ENCODE measurements around the gene LRP2. TPM values are rescaled to one million over a fixed set of nuclear protein-coding genes. Genes with fewer than 3 reads are reported as not detected.

The LRP2 gene
- total RNA-seq, 6 donors from 2014 or later, result 20.0 to 56.5 (median 27.5) TPM

DNA sequence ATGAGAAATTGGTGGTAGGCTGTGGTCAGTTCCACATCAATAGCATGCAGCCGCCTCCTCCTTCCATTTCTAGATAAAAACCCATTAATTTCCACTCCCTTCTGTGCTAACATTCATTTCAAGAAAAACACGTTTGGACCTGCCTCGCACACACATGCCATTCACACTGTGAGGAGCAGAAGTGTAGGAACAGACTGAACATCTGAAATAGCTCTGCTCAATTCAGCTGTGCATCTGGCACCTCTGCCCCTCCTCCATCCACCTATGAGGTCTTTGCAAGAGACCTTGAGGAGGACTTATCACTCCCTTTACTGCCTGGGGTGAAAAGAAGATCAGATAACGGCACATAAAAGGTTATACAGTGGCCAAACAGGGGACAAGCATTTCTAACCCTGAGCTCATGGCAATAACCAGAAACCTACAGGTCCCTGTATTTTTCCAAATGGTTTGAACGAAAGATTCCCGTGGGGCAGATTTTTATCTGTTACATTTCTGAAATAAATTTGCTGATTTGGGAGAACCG is 30.8 kb upstream of the LRP2 start:
- DNase-seq (no peak), ATAC-seq (ENCODE audit: low FRiP score in 2 of 2) (no peak)
- Histone ChIP-seq H3K4me3 (no peak overlapping the region), H3K27ac (no peak overlapping the region), H3K36me3 (no peaks in the 10 kb centered on the region), H3K4me1 (no peaks in the 10 kb centered on the region), H3K27me3 (no peaks in the 10 kb centered on the region), H3K9me3 (no peaks in the 10 kb centered on the region)
- TF ChIP-seq EP300 (IDR thresholded peaks at IDR 0.05) (no peak), POLR2AphosphoS5 (IDR thresholded peaks at IDR 0.05) (no peak)
- 50 to 58% methylated on average over 7 of the region's 7 CpGs for WGBS, 2 donors

DNA sequence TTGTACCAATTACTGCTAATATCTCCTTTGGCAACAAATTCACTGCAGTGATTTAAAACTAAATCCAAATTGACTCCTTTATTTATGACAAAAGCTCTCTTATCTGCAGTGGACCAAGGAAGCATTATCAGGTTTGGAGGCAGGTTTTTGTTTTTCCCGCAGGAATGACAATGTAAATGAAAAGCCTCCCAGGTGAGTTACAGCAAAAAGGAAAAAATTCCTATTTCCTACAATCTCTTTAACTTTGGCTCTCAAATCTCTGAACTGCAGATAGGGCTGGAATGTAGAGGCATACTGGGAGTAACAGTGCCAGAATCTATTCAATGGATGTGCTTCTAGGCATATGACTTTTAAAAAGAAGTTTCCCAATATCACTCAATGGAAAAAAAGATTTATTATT is 28.9 kb upstream of the LRP2 start:
- H3K27me3 ChIP-seq, result no peaks in the 10 kb centered on the region
- no peaks in the 10 kb centered on the region for H3K4me1 ChIP-seq
- ATAC-seq (ENCODE audit: low FRiP score in 2 of 2) (no peak), DNase-seq (no peak)
- H3K4me3 ChIP-seq, result no peak overlapping the region
- H3K36me3 ChIP-seq, result no peaks in the 10 kb centered on the region
- no peaks in the 10 kb centered on the region for H3K9me3 ChIP-seq
- 71 to 84% methylated on average over 1 of the region's 1 CpG for WGBS, 2 donors
- TF ChIP-seq CTCF (IDR thresholded peaks at IDR 0.05) (no peak), POLR2AphosphoS5 (IDR thresholded peaks at IDR 0.05) (no peak), EP300 (IDR thresholded peaks at IDR 0.05) (no peak), POLR2A (IDR thresholded peaks at IDR 0.05) (no peak)
- H3K27ac ChIP-seq, result no peak overlapping the region

GRCh38 chr2:169388161-169388560 is 25.8 kb upstream of the LRP2 start:
- H3K9me3 ChIP-seq, result no peaks in the 10 kb centered on the region
- H3K4me3 ChIP-seq, result no peak overlapping the region
- no peak for ATAC-seq (ENCODE audit: low FRiP score in 2 of 2)
- H3K27ac ChIP-seq, result no peak overlapping the region
- no peak for TF ChIP-seq POLR2A (IDR thresholded peaks at IDR 0.05)
- no peaks in the 10 kb centered on the region for H3K36me3 ChIP-seq
- WGBS, 2 donors, result 65 to 81% methylated on average over 3 of the region's 3 CpGs
- no peaks in the 10 kb centered on the region for H3K27me3 ChIP-seq
- no peak for DNase-seq
- no peaks in the 10 kb centered on the region for H3K4me1 ChIP-seq

GRCh38 chr2:169386722-169387121 is 24.4 kb upstream of the LRP2 start:
- Histone ChIP-seq H3K9me3 (no peaks in the 10 kb centered on the region), H3K36me3 (no peaks in the 10 kb centered on the region), H3K4me3 (no peak overlapping the region), H3K27me3 (no peaks in the 10 kb centered on the region), H3K4me1 (no peaks in the 10 kb centered on the region), H3K27ac (no peak overlapping the region)
- WGBS, 2 donors, result 48 to 53% methylated on average over 2 of the region's 2 CpGs
- DNase-seq (no peak), ATAC-seq (ENCODE audit: low FRiP score in 2 of 2) (no peak)
- TF ChIP-seq EP300 (IDR thresholded peaks at IDR 0.05) (no peak), POLR2A (IDR thresholded peaks at IDR 0.05) (no peak), POLR2AphosphoS5 (IDR thresholded peaks at IDR 0.05) (no peak), CTCF (IDR thresholded peaks at IDR 0.05) (no peak)

DNA sequence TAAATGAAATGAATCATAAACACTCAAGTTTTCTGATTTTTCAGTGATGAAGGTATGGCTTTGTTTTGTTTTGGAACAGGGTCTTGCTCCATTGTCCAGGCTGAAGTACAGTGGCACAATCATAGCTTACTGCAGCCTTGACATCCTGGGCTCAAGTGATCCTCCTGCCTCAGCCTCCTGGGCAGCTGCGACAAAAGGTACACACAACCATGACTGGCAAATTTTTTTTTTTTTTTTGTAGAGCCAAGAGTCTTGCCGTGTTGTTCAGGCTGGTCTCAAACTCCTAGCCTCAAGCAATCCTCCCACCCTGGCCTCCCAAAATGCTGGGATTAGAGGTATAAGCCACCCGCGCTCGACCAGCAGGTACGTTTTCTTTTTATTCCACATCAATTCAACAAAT is 22.5 kb upstream of the LRP2 start:
- no peak for DNase-seq
- Histone ChIP-seq H3K9me3 (no peaks in the 10 kb centered on the region), H3K27me3 (no peaks in the 10 kb centered on the region), H3K4me1 (no peaks in the 10 kb centered on the region), H3K27ac (no peak overlapping the region), H3K4me3 (no peak overlapping the region), H3K36me3 (no peaks in the 10 kb centered on the region)
- no peak for ATAC-seq (ENCODE audit: low FRiP score in 2 of 2)
- 91 to 94% methylated on average over 6 of the region's 6 CpGs for WGBS, 2 donors
- TF ChIP-seq POLR2AphosphoS5 (IDR thresholded peaks at IDR 0.05) (no peak), POLR2A (IDR thresholded peaks at IDR 0.05) (no peak), EP300 (IDR thresholded peaks at IDR 0.05) (no peak), CTCF (IDR thresholded peaks at IDR 0.05) (no peak)

DNA sequence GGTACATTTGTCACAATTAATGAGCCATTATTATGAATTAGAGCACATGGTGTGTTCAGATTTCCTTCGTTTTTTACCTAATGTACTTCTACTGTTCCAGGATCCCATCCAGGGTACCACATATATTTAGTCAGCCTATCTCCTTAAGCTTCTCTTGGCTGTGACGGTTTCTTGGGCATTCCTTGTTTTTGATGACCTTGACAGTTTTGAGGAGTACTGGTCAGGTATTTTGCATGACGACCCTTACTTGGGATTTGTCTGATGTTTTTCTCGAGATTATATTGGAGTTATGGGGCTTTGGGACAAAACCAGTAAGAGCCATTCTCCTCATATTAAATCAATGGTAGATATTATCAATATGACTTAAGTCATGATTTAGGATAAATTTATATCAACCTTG is 10.2 kb upstream of the LRP2 start:
- ATAC-seq (ENCODE audit: low FRiP score in 2 of 2) (no peak), DNase-seq (no peak)
- Histone ChIP-seq H3K27me3 (no peaks in the 10 kb centered on the region), H3K4me3 (no peak overlapping the region), H3K27ac (no peak overlapping the region), H3K9me3 (no peaks in the 10 kb centered on the region), H3K4me1 (no peaks in the 10 kb centered on the region), H3K36me3 (no peaks in the 10 kb centered on the region)
- TF ChIP-seq POLR2A (IDR thresholded peaks at IDR 0.05), result no peak
- TF ChIP-seq EP300 (IDR thresholded peaks at IDR 0.05), result no peak
- no peak for TF ChIP-seq POLR2AphosphoS5 (IDR thresholded peaks at IDR 0.05)
- TF ChIP-seq CTCF (IDR thresholded peaks at IDR 0.05), result no peak
- 83% methylated on average over 4 of the region's 4 CpGs for WGBS, 2 donors

Measured in upper lobe of left lung (tissue), 6 donors.